ENCODE data around the gene ROS1. TPM values are rescaled to one million over a fixed set of nuclear protein-coding genes. Genes with fewer than 3 reads are reported as not detected.

The ROS1 gene
- total RNA-seq, 1 donor from 2014 or later, result not detected

- DNase-seq (ENCODE audit: extremely low spot score in 2 of 2), result no peak
- Histone ChIP-seq H3K9me3 (no peaks in the 10 kb centered on the region), H3K36me3 (no peaks in the 10 kb centered on the region), H3K27me3 (no peaks in the 10 kb centered on the region), H3K4me1 (peaks cover 5% of the 10 kb centered on the region), H3K4me3 (no peak overlapping the region), H3K27ac (no peak overlapping the region)
- intact Hi-C loops (cut with DNase I), result no loop called here
- no peak for TF ChIP-seq CTCF (IDR thresholded peaks at IDR 0.05)
These were observed 15.2 kb upstream of the ROS1 start for GRCh38 chr6:117440706-117441525.

- H3K9me3 ChIP-seq, result no peaks in the 10 kb centered on the region
- TF ChIP-seq POLR2AphosphoS5 (IDR thresholded peaks at IDR 0.05; ENCODE audit: insufficient read depth in 1 of 2, low read depth in 1 of 2), result no peak
- no peak for TF ChIP-seq POLR2A (IDR thresholded peaks at IDR 0.05)
- no peak for TF ChIP-seq CTCF (IDR thresholded peaks at IDR 0.05)
- no peaks in the 10 kb centered on the region for H3K4me1 ChIP-seq
- no peak overlapping the region for H3K4me3 ChIP-seq
- DNase-seq (ENCODE audit: extremely low spot score in 2 of 2), result no peak
- H3K36me3 ChIP-seq, result no peaks in the 10 kb centered on the region
- H3K27me3 ChIP-seq, result no peaks in the 10 kb centered on the region
- intact Hi-C loops (cut with DNase I), result no loop called here
- H3K27ac ChIP-seq, result no peak overlapping the region
These were observed 6.5 kb upstream of the ROS1 start for GRCh38 chr6:117432273-117432672.

GRCh38 chr6:117423754-117424153, 2.0 kb downstream of the ROS1 start:
- no peak for TF ChIP-seq POLR2AphosphoS5 (IDR thresholded peaks at IDR 0.05; ENCODE audit: insufficient read depth in 1 of 2, low read depth in 1 of 2)
- no peak for TF ChIP-seq POLR2A (IDR thresholded peaks at IDR 0.05)
- no peak for TF ChIP-seq CTCF (IDR thresholded peaks at IDR 0.05)
- H3K36me3 ChIP-seq, result no peaks in the 10 kb centered on the region
- H3K9me3 ChIP-seq, result no peaks in the 10 kb centered on the region
- DNase-seq (ENCODE audit: extremely low spot score in 2 of 2), result no peak
- intact Hi-C loops (cut with DNase I), result no loop called here
- H3K4me3 ChIP-seq, result no peak overlapping the region
- H3K27ac ChIP-seq, result no peak overlapping the region
- no peaks in the 10 kb centered on the region for H3K27me3 ChIP-seq
- H3K4me1 ChIP-seq, result no peaks in the 10 kb centered on the region

GRCh38 chr6:117418320-117418719, 7.4 kb downstream of the ROS1 start:
- no peaks in the 10 kb centered on the region for H3K36me3 ChIP-seq
- no peaks in the 10 kb centered on the region for H3K27me3 ChIP-seq
- H3K4me3 ChIP-seq, result no peak overlapping the region
- H3K27ac ChIP-seq, result no peak overlapping the region
- intact Hi-C loops (cut with DNase I), result no loop called here
- DNase-seq (ENCODE audit: extremely low spot score in 2 of 2), result no peak
- TF ChIP-seq CTCF (IDR thresholded peaks at IDR 0.05) (no peak), POLR2AphosphoS5 (IDR thresholded peaks at IDR 0.05; ENCODE audit: insufficient read depth in 1 of 2, low read depth in 1 of 2) (no peak), POLR2A (IDR thresholded peaks at IDR 0.05) (no peak)
- no peaks in the 10 kb centered on the region for H3K4me1 ChIP-seq
- H3K9me3 ChIP-seq, result no peaks in the 10 kb centered on the region

- DNase-seq (ENCODE audit: extremely low spot score in 2 of 2), result no peak
- no peaks in the 10 kb centered on the region for H3K27me3 ChIP-seq
- TF ChIP-seq CTCF (IDR thresholded peaks at IDR 0.05) (no peak), POLR2AphosphoS5 (IDR thresholded peaks at IDR 0.05; ENCODE audit: insufficient read depth in 1 of 2, low read depth in 1 of 2) (no peak), POLR2A (IDR thresholded peaks at IDR 0.05) (no peak)
- no peaks in the 10 kb centered on the region for H3K9me3 ChIP-seq
- H3K4me3 ChIP-seq, result no peak overlapping the region
- H3K27ac ChIP-seq, result no peak overlapping the region
- H3K4me1 ChIP-seq, result no peaks in the 10 kb centered on the region
- intact Hi-C loops (cut with DNase I), result no loop called here
- no peaks in the 10 kb centered on the region for H3K36me3 ChIP-seq
These were observed 7.9 kb downstream of the ROS1 start for GRCh38 chr6:117417851-117418250.

Data from vagina (tissue), 2 donors.